ENCODE results near the gene CUX1. TPM values are rescaled to one million over a fixed set of nuclear protein-coding genes. Genes with fewer than 3 reads are reported as not detected.

CUX1 gene
- total RNA-seq, 4 donors from 2014 or later: 52.5 to 93.6 (median 63.7) TPM

DNA sequence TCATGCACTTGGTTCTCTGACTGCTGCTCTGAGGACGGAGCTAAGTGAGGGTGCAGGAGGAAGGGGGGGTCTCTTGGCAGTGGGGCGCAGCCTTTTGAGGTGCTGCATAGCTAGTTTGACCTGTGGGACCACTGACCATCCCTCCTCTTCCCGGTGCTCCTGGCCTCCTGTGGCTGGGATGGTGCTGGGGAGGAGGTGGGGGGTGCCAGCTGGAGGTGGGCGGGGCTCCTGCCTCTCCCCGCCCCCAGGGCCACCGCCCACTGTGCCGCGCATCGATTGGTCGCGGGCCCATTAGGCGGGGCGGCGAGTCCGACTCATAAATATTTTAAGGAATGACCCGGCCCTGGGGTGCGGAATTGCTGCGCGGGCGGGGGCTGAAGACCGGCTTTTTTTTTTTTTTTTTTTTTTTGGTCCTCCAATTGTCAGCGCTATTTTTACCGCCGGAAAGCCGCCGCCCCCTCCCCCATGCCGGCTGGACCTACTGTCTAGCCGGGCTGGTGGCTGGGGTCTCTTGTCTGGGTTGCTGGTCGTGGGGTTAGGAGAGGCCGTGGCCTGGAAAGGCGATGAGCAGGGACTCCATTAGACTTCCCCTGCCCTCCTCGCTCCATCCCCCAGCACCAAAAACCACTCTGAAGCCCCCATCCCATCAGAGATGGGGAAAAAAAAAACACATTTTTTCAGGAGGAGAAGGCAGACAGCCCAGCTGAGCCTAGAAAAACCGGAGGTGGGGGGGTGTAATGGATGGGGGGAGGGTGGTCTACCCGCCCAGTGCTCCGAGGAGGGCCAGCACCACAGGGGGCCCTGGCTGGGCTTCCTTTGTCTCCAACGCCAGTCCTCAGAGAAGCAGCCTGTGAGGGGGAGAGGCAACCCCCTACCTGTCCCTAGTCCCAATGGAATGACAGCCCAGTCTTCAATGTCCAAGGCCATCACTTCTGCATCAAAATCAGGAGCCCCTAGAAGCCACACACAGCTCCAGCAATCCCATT lies 475.7 kb downstream of the CUX1 start:
- Histone ChIP-seq H3K36me3 (no peaks in the 10 kb centered on the region), H3K4me1 (peaks cover 7% of the 10 kb centered on the region), H3K27ac (no peak overlapping the region), H3K4me3 (no peak overlapping the region), H3K9me3 (no peaks in the 10 kb centered on the region), H3K27me3 (no peaks in the 10 kb centered on the region)
- TF ChIP-seq POLR2AphosphoS5 (IDR thresholded peaks at IDR 0.05) (no peak), EP300 (IDR thresholded peaks at IDR 0.05) (no peak)
- TF ChIP-seq, protein P1, sequence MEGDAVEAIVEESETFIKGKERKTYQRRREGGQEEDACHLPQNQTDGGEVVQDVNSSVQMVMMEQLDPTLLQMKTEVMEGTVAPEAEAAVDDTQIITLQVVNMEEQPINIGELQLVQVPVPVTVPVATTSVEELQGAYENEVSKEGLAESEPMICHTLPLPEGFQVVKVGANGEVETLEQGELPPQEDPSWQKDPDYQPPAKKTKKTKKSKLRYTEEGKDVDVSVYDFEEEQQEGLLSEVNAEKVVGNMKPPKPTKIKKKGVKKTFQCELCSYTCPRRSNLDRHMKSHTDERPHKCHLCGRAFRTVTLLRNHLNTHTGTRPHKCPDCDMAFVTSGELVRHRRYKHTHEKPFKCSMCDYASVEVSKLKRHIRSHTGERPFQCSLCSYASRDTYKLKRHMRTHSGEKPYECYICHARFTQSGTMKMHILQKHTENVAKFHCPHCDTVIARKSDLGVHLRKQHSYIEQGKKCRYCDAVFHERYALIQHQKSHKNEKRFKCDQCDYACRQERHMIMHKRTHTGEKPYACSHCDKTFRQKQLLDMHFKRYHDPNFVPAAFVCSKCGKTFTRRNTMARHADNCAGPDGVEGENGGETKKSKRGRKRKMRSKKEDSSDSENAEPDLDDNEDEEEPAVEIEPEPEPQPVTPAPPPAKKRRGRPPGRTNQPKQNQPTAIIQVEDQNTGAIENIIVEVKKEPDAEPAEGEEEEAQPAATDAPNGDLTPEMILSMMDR (IDR thresholded peaks at IDR 0.05): no peak
- WGBS: 31% methylated on average over 36 of the region's 36 CpGs
- DNase-seq (ENCODE audit: low spot score in 2 of 2): no peak

DNA sequence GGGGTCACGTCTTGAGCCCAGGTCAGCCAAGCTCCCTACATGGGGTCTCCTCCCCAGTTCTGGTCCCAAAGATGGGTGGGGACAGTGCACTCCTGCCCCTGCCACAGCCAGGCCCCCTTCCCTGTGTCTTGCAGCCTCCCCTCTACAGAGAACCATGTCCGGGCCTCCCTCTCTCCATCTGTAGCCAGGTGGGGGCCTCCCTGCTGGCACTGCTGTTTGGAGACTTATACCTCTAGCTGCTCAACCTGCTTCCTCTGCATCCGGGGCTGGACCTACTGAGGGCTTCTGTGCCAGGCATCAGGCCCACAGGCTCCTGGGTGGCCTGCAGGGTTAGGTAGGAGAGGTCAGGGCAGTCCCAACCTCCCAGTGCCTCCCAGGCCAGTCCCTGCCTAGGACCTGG lies 477.2 kb downstream of the CUX1 start:
- no peaks in the 10 kb centered on the region for H3K27me3 ChIP-seq
- H3K27ac ChIP-seq: no peak overlapping the region
- WGBS: 83% methylated on average over 2 of the region's 3 CpGs
- no peaks in the 10 kb centered on the region for H3K9me3 ChIP-seq
- H3K4me3 ChIP-seq: no peak overlapping the region
- no peaks in the 10 kb centered on the region for H3K36me3 ChIP-seq
- TF ChIP-seq, protein P1 (IDR thresholded peaks at IDR 0.05): no peak
- TF ChIP-seq POLR2AphosphoS5 (IDR thresholded peaks at IDR 0.05): no peak
- no peak for TF ChIP-seq POLR2A (IDR thresholded peaks at IDR 0.05)
- no peak for TF ChIP-seq EP300 (IDR thresholded peaks at IDR 0.05)
- no peak for DNase-seq (ENCODE audit: low spot score in 2 of 2)
- H3K4me1 ChIP-seq: no peaks in the 10 kb centered on the region

DNA sequence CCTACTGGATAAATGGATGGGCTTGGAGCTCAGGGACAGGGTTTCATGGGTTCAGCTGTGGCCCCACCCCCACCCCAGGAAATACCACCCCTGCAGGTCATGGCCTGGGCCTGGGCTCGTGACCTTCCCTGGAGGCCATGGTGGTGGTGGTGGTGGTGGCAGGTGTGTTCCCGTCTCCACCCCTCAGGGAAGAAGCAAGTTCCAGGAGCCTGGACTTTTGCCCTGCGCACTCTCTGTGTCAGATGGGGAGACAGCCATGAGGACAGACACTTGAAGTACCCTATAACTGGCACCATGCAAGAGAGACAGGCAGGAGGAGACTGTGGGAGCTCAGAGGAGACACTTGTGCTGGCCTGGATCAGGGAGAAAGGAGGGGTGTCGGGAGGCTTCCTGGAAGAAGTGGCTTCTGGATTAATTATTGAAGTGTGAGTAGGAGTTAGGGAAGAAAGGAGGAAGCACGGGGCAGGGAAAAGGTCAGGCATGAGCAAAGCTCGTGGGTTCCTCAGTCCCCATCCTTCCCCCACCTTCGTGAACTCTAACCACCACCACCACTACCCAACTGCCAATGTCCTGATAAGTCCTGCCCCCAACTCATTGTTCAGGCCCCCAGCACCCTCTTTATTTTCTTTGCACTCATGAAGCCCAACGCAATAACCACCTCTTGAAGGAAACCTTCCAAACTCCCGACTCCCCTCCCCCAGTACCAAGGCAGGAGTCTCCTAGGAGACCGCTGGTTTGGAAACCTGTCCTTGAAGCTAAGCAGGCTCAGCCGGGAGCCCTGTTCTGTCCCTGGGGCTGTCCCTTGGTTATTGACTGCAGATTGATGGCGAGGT lies 478.1 kb downstream of the CUX1 start:
- Histone ChIP-seq H3K36me3 (no peaks in the 10 kb centered on the region), H3K27me3 (peaks cover 7% of the 10 kb centered on the region), H3K4me3 (no peak overlapping the region), H3K4me1 (no peaks in the 10 kb centered on the region), H3K27ac (no peak overlapping the region), H3K9me3 (no peaks in the 10 kb centered on the region)
- 80% methylated on average over 11 of the region's 12 CpGs for WGBS
- DNase-seq (ENCODE audit: low spot score in 2 of 2): no peak
- TF ChIP-seq, protein P1 (IDR thresholded peaks at IDR 0.05): no peak
- TF ChIP-seq EP300 (IDR thresholded peaks at IDR 0.05) (no peak), POLR2AphosphoS5 (IDR thresholded peaks at IDR 0.05) (no peak), POLR2A (IDR thresholded peaks at IDR 0.05) (no peak)

DNA sequence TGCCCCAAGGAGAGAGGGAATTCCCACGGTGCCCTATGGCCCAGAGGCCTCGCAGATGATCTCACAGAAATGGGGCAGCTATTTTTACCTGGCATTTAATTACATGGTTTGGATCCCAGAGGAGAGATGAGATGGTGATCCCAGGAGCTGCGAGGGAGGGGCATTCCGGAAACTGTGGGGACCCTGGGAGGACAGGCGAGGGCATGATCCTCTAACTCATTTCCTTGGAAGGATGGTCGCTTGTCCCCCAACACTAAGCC lies 478.7 kb downstream of the CUX1 start:
- no peak for TF ChIP-seq POLR2A (IDR thresholded peaks at IDR 0.05)
- TF ChIP-seq, protein P1 (IDR thresholded peaks at IDR 0.05): no peak
- TF ChIP-seq EP300 (IDR thresholded peaks at IDR 0.05): no peak
- no peak for TF ChIP-seq POLR2AphosphoS5 (IDR thresholded peaks at IDR 0.05)
- Histone ChIP-seq H3K9me3 (no peaks in the 10 kb centered on the region), H3K4me3 (no peak overlapping the region), H3K36me3 (no peaks in the 10 kb centered on the region), H3K27me3 (peaks cover 13% of the 10 kb centered on the region), H3K4me1 (no peaks in the 10 kb centered on the region), H3K27ac (no peak overlapping the region)
- no peak for DNase-seq (ENCODE audit: low spot score in 2 of 2)
- WGBS: 83% methylated on average over 6 of the region's 6 CpGs

DNA sequence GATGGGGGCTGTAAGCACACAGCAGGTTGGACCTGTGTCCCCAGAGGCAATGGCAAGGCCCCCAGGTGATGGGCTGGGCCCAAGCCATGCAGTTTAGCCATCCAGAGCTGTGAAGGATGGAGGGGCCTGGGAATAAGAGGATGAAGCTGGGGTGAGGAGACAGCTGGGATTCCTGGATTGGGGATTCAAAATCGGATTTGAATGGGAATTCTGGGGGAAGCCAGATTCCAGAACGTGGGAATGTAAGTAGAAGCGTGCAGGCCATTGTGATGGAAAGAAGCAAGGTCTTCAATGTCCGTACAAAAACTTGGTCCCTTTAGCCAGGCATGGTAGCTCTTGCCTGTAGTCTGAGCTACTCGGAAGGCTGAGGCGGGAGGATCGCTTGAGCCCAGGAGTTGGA lies 479.1 kb downstream of the CUX1 start:
- Histone ChIP-seq H3K27ac (no peak overlapping the region), H3K27me3 (peaks cover 14% of the 10 kb centered on the region), H3K9me3 (no peaks in the 10 kb centered on the region), H3K4me3 (no peak overlapping the region), H3K36me3 (no peaks in the 10 kb centered on the region), H3K4me1 (no peaks in the 10 kb centered on the region)
- DNase-seq (ENCODE audit: low spot score in 2 of 2): no peak
- no peak for TF ChIP-seq POLR2AphosphoS5 (IDR thresholded peaks at IDR 0.05)
- TF ChIP-seq POLR2A (IDR thresholded peaks at IDR 0.05): no peak
- no peak for TF ChIP-seq EP300 (IDR thresholded peaks at IDR 0.05)
- TF ChIP-seq, protein P1 (IDR thresholded peaks at IDR 0.05): no peak
- WGBS: 88% methylated on average over 7 of the region's 7 CpGs

Measured in suprapubic skin (tissue), 4 donors.